NK-92 (cell line): ENCODE results near the gene INPP5F.
"Not testable (repeated sequence)": the region's sequence is repeated elsewhere in the genome, so short reads cannot be mapped to it uniquely, and the experiment has no call there.

Experiments used
- DNase-seq: peaks from one replicate; lab custom pipeline; 2025; ENCODE audit not compliant: unreplicated experiment; lab: John Stamatoyannopoulos, UW

INPP5F gene

GRCh38 chr10:119776536-119776935 is 50.7 kb downstream of the INPP5F start:
- no peak for DNase-seq

DNA sequence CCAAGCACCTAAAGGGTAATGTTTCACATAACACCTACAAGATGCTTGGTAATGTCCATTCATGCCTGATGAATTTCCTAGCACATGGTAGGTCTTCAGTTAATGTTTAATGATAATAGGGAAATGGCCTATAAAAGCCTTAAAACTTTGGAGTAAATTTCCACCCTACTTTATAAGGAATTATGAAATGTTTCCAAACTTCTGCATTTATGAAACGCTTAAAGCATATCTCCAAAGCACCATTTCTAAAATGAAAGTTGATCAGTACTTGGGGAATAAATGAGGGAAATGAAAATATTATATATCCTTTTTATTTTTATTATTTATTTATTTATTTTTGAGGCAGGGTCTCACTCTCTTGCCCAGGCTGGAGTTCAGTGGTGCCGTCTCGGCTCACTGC is 51.8 kb downstream of the INPP5F start:
- no peak for DNase-seq

- DNase-seq, result no peak
Observed at GRCh38 chr10:119778776-119779445, 53.1 kb downstream of the INPP5F start.

DNA sequence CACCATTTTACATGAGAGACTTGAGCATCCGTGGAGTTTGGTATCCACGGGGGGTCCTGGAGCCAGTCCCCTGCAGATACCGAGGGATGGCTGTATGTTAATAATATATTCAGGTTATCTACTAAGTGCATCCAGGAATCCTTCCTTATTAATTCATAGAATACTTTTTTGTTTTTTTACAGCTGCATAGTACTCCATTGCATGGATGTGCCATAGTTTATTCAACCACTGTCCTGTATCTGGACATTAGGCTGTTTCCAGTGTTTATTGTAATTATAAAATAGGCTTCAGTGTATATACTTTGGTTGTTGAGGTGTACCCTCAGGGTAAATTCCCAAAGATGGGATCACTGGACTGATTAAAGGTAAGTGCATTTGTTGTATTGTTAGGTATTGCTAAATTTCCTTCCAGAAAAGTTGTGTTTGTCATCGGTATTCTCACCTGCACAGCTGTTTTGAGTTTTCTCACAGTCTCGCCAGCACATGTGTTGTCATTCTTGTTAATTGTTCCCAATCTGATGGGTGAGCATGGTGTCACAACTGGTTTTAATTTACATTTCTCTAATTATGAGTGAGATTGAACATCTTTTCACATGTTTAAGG is 55.1 kb downstream of the INPP5F start:
- no peak for DNase-seq

DNA sequence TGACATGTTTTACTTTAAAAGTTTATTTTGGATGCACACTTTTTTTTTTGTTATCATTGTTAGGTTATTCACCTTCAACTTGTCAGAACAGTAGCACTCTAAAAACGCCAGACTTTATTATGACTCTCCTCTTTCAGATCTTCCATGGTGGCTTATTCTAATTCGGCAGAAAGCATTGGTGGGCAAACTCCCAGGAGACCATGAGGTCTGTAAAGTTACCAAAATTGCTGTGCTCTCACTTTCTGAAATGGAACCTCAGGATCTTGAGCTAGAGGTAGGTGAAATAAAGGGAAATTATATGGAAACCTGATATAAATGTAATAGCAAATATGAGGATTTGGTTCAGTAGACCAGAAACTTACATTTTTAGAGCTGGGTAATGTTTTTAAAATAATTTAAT is 55.6 kb downstream of the INPP5F start:
- DNase-seq, result no peak

GRCh38 chr10:119782981-119783664 is 57.3 kb downstream of the INPP5F start:
- DNase-seq, result no peak

- no peak for DNase-seq
Observed at GRCh38 chr10:119783665-119784027, 57.8 kb downstream of the INPP5F start.

GRCh38 chr10:119784340-119785067 is 58.7 kb downstream of the INPP5F start:
- DNase-seq, result no peak

GRCh38 chr10:119786117-119786769 is 60.4 kb downstream of the INPP5F start:
- DNase-seq, result no peak

DNA sequence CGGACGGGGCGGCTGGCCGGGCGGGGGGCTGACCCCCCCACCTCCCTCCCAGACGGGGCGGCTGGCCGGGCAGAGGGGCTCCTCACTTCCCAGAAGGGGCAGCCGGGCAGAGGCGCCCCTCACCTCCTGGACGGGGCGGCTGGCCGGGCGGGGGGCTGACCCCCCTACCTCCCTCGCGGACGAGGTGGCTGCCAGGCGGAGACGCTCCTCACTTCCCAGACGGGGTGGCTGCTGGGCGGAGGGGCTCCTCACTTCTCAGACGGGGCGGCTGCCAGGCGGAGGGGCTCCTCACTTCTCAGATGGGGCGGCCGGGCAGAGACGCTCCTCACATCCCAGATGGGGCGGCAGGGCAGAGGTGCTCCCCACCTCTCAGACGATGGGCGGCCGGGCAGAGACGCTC is 69.3 kb downstream of the INPP5F start:
- DNase-seq, result not testable (repeated sequence)

GRCh38 chr10:119796039-119796438 is 70.2 kb downstream of the INPP5F start:
- no peak for DNase-seq

GRCh38 chr10:119801176-119801575 is 75.3 kb downstream of the INPP5F start:
- DNase-seq, result no peak

DNA sequence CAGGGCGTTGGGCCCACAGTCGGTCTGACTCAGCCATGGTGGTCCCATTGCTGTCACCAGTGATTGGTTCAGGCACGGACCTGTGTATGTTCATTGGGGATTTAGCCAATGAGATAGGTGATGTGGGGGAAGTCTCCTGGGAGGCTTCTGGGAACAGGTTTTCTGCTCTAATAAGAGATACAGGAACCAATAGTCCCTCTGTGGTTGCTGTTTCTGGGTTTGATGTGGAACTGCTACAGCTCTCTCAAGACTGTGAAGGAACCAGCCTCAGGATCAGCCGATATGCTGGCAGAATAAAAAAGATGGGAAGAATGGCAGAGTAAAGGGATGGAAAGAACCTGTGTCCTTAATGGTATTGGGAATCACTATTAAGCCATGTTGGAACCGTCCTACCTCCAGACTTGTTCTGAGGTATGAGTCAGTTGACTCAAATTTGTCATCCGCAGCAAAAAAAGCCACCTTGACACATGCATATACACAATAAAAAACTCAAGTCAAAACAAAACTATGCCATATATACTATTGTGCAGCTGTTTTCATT is 76.2 kb downstream of the INPP5F start:
- DNase-seq, result no peak

DNA sequence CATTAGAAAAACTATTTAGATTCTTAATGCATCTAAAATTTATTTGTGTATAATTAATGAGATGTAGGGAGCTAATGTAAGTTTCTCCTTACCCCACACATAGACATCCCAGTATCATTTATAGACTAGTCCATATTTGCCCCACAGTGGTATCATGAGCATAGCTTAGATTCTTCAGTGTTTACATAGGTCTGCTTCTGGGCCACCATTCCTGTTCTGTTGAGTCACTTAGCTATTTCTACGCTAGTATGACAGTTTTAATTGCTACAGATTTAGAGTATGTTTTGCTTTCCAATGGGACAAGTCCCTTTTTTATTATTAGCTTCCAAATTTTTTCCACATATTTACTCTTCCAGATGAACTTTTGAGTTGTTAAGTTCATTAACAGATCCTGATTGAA is 77.4 kb downstream of the INPP5F start:
- DNase-seq, result no peak

DNA sequence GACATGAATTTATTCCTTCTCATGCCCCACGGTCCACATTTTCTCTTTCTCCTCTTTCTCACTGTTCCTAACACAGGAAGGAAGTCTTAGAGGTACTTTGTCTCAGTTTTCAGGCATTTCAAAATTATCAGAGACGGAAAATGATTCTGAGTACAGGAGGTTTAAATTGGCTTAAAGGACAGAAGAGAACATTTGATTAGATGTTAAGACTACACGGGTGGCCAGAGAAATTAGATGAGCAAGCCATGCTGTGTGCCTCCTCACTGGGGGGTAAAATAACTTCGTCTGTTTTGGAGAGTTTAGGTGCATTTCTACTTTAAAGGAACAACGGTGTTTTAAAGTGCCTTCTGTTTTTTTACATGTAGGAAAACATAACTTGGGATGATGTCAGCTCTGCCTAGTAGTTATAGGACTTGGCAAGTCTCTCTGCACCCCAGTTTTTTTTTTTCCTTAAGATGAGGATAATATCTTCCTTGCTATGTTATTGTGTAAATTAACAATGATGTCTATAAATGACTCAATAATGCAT is 79.9 kb downstream of the INPP5F start:
- DNase-seq, result no peak

DNA sequence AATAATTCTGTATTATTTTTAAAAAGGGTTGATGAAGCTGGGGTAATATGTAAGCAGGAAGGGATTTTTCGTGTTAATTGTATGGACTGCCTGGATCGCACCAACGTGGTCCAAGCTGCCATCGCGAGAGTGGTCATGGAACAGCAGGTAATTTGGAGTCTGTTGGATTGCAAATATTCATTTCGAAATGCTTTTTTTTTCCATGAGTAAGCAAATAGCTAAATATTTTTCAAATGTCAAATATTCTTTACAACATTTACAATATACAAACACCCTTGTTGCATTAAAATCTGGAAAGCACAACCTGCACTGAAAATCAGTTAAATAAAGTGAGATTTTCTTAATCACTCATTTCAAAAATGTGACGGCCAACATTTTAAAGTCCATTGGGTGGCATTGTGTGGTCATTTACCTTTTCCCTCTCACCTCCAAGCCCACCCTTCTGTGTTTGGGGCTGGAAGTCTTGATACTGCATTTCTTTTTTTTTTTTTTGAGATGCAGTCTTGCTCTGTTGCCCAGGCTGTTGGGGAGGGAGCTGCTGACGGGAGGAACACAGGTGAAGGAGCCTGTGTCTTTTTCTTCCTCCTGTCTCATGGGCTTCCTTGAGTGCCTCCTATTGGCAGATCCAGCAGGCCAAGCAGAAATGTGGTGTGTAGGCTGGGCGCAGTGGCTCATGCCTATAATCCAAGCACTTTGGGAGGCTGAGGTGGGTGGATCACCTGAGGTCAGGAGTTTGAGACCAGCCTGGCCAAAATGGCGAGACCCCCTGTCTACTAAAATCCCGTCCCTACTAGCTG is 80.7 kb downstream of the INPP5F start:
- no peak for DNase-seq

DNA sequence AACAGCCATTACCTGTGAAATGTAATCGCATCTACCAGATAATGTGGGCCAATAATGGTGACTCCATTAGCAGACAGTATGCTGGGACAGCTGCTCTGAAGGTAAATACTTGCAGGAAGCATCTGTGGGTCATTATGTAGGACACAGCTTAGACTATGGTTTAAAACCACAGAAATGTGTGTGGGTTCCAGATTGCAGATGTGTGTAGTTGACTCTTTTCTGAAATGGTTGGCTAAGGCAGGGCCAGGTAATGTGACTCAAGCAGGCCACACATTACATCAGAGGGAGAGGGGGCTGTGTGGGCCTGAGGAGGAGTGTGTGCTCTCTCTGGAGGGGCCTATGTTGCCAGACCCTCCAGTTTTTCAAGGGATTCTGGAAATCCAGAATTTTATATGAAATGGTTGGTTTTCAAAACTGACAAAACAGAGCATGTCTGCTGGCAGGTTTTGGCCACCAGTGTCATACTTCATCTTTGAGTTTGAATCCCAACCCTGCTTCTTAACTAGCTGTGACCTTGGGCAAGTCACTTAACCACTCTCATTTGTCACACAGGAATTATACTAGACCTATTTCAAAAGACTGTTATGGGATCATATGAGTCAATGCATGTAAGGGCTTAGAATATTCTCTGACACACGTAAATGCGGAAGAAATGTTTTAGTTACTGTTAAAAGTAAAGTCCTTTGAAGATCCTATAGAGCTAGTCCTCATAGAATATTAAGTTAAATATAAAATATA is 82.3 kb downstream of the INPP5F start:
- DNase-seq, result no peak

DNA sequence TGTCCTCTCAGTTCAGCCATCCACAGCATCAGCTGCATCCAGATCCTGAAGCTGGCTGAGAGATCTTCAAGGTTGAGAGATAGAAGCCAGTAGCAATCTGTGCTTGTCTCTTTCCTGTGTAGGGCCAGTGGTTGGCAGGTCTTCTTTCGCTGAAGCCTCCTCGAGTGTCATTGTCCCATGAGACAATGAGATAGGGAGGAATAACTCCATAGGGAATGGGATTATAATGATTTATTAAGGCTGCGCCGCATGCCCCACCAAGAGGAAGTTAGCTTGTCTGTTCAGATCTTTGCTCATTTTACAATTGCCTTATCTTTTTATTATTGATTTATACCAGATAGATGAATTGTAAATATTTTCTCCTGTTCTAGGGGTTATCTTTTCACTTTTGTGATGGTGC is 85.3 kb downstream of the INPP5F start:
- no peak for DNase-seq

DNA sequence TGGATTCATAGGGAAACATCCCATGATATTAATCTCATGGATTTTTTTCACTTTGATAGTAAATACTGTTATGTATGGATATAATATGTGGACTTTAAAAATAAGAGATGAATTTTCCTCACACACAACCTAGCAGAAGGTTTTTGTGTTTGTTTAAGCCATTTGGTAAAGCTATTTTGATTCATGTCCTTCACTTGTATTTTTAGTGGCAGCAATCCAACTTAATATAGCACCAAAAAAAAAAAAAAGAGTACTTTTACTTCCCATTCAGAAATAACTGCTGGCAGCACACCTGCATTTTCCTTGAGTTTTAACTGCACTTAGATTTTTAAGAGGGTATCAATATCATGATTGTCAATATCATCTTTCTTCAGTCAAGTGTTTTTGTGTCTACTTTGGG is 86.8 kb downstream of the INPP5F start:
- no peak for DNase-seq
